Activated CD4-positive, alpha-beta memory T cell treated with anti-CD3 and anti-CD28 coated beads for 36 hours (primary cell): ENCODE results near the gene GMEB1. TPM values are rescaled to one million over a fixed set of nuclear protein-coding genes. Genes with fewer than 3 reads are reported as not detected.
A peak's percentile ranks its signal among the peaks of the same experiment; 100 is the strongest.
"Not testable (repeated sequence)": the region's sequence is repeated elsewhere in the genome, so short reads cannot be mapped to it uniquely, and the experiment has no call there.

Experiments
- CTCF ChIA-PET: fragments of 350-600 bp; sonication (Branson Sonifier 250); formaldehyde crosslinking; loops from one replicate; lab custom pipeline; 2021; ENCODE audit warnings: antibody characterized with exemption, inconsistent platforms; lab: Charles Lee
- POLR2A ChIA-PET: fragments of 350-600 bp; sonication (Branson Sonifier 250); formaldehyde crosslinking; loops from one replicate; lab custom pipeline; 2021; ENCODE audit warnings: antibody characterized with exemption; lab: Charles Lee
- DNase-seq: peaks from one replicate; pipeline ENCODE4 v3.0.0-alpha.2; 2020
- H3K27ac Mint-ChIP-seq: one replicate; pipeline ENCODE4 v1.8.0; 2021; ENCODE audit warnings: mixed read lengths
- H3K27me3 Mint-ChIP-seq: one replicate; pipeline ENCODE4 v1.8.0; 2021; ENCODE audit warnings: mixed read lengths
- H3K36me3 Mint-ChIP-seq: one replicate; pipeline ENCODE4 v1.8.0; 2021; ENCODE audit warnings: mixed read lengths
- H3K4me1 Mint-ChIP-seq: one replicate; pipeline ENCODE4 v1.8.0; 2021; ENCODE audit warnings: low read depth, mixed read lengths
- H3K4me3 Mint-ChIP-seq: one replicate; pipeline ENCODE4 v1.8.0; 2021; ENCODE audit warnings: mild to moderate bottlenecking, mixed read lengths
- H3K9me3 Mint-ChIP-seq: one replicate; pipeline ENCODE4 v1.8.0; 2021; ENCODE audit warnings: mixed read lengths
- intact Hi-C: fragments of 100-400 bp; cut with micrococcal nuclease; formaldehyde crosslinking; loops from one replicate; pipeline ENCODE4 v1.15.1; 2023
- total RNA-seq, 2 experiments: library from RNA; stranded (reverse); gene quantifications; one replicate each; pipeline ENCODE4 v1.2.3, GENCODE V29; 2021

Gene GMEB1
- total RNA-seq, 2 experiments from 2014 or later = 21.4 to 22.6 TPM

GRCh38 chr1:28648008-28648473 lies 20.5 kb upstream of the GMEB1 start:
- Mint-ChIP-seq H3K27ac (peak overlapping the region; percentile 99), H3K4me1 (peaks cover 27% of the 10 kb centered on the region), H3K4me3 (peak overlapping the region; percentile 93), H3K27me3 (no peaks in the 10 kb centered on the region), H3K36me3 (peaks cover 6% of the 10 kb centered on the region), H3K9me3 (no peaks in the 10 kb centered on the region)
- CTCF ChIA-PET = interaction anchor here (0.9 to 1.4 kb wide), 5 partner anchors 21 to 534 kb away, joined by 3 to 8 read pairs (median 3); partner anchors contain the start of genes SRSF4 and YTHDF2
- peak; percentile 94 for DNase-seq
- POLR2A ChIA-PET = interaction anchor here (0.5 to 5.2 kb wide), 26 partner anchors 7 to 879 kb away, joined by 3 to 120 read pairs (median 6); partner anchors contain the start of genes GMEB1, MED18, RAB42 and RCC1
- intact Hi-C loops = loop anchor here (1.0 to 10.0 kb wide), 5 partner anchors 20 to 401 kb away; partner anchors contain the start of genes GMEB1, TRNAU1AP and YTHDF2

DNA sequence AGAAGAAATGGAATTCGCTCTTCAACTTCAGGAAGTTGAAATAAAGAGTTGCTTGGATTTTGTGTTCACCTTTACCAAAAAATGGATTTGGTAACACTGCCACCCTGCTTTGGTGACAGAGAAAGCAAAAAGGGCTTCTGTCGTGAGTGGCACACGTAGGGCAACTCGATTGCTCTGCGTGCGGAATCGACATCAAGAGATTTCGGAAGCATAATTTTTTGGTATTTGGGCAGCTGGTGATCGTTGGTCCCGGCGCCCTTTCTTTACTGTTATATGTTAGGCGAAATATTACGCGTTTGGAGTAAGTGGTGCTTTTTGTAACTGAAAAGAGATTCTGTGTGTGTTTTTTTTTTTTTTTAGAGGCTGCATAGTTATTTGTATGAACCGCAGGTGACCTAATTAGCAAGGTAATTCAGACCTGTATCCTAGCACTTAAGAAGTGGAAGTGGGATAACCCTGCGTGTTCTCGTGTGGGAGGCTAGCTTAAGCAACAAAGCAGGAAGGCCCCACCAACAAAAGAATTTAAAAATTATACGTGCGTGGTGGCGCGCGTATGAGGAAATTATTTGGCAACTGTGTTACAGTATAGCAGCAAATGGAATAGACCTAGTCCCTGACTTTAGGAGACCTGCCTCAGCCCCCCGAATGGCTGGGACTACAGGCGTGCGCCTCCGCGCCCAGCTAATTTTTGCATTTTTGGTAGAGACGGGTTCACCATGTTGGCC lies 19.9 kb upstream of the GMEB1 start, which contains the start of gene RNU11:
Gene RNU11 (plus strand): TSS at position 127 of the 725 bp plus-strand sequence.
- intact Hi-C loops = loop anchor here (1.0 to 10.0 kb wide), 5 partner anchors 20 to 401 kb away; partner anchors contain the start of genes GMEB1, TRNAU1AP and YTHDF2
- peak; percentile 91 for DNase-seq
- peaks cover 27% of the 10 kb centered on the region for H3K4me1 Mint-ChIP-seq
- peaks cover 3% of the 10 kb centered on the region for H3K36me3 Mint-ChIP-seq
- H3K9me3 Mint-ChIP-seq = no peaks in the 10 kb centered on the region
- no peaks in the 10 kb centered on the region for H3K27me3 Mint-ChIP-seq
- CTCF ChIA-PET = interaction anchor here (0.6 to 1.4 kb wide), 5 partner anchors 11 to 534 kb away, joined by 3 to 8 read pairs (median 4); partner anchors contain the start of genes SRSF4 and YTHDF2
- POLR2A ChIA-PET = interaction anchor here (0.5 to 5.2 kb wide), 31 partner anchors 8 to 880 kb away, joined by 3 to 120 read pairs (median 4); partner anchors contain the start of genes ATP5IF1, GMEB1, MED18 and RAB42
- peak within 1 kb of the TSS; percentile 99 for H3K27ac Mint-ChIP-seq
- H3K4me3 Mint-ChIP-seq = peak within 1 kb of the TSS; percentile 93

DNA sequence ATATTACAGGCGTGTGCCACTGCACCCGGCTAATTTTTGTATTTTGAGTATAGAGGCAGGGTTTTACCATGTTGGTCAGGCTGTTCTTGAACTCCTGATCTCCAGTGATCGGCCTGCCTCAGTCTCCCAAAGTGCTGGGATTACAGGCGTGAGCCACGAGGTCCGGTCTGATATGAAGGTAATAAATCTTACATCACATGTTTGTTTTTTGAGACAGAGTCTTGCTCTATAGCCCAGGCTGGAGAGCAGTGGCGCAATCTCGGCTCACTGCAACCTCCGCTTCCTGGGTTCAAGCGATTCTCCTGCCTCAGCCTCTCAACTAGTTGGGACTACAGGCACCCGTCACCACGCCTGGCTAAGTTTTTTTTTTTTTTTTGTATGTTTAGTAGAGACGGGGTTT lies 15.5 kb upstream of the GMEB1 start:
- CTCF ChIA-PET, DNase-seq, H3K36me3 Mint-ChIP-seq, H3K4me3 Mint-ChIP-seq, H3K9me3 Mint-ChIP-seq, intact Hi-C loops, H3K27me3 Mint-ChIP-seq, POLR2A ChIA-PET, H3K27ac Mint-ChIP-seq, H3K4me1 Mint-ChIP-seq: not testable (repeated sequence)

DNA sequence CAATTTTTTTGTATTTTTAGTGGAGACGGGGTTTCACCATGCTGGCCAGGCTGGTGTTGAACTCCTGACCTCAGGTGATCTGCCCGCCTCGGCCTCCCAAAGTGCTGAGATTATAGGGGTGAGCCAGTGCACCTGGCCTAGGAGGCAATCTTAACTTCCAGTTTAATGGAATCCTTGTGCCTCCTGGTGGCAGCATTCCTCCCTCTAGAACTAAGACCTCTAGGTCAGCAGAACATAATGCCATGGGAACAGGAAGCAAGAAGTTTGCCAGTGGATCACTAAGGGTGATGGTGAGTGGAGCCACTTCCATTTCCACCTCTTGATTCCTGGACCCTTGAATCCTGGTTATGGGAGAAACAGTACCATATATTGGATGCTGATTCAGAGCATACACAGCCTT lies 14.7 kb upstream of the GMEB1 start:
- POLR2A ChIA-PET, H3K4me1 Mint-ChIP-seq, intact Hi-C loops, DNase-seq, CTCF ChIA-PET, H3K4me3 Mint-ChIP-seq, H3K9me3 Mint-ChIP-seq, H3K36me3 Mint-ChIP-seq, H3K27ac Mint-ChIP-seq, H3K27me3 Mint-ChIP-seq: not testable (repeated sequence)

GRCh38 chr1:28655448-28656311 lies 12.9 kb upstream of the GMEB1 start:
- H3K9me3 Mint-ChIP-seq, H3K36me3 Mint-ChIP-seq, H3K4me1 Mint-ChIP-seq, DNase-seq, intact Hi-C loops, CTCF ChIA-PET, POLR2A ChIA-PET, H3K4me3 Mint-ChIP-seq, H3K27me3 Mint-ChIP-seq, H3K27ac Mint-ChIP-seq: not testable (repeated sequence)

DNA sequence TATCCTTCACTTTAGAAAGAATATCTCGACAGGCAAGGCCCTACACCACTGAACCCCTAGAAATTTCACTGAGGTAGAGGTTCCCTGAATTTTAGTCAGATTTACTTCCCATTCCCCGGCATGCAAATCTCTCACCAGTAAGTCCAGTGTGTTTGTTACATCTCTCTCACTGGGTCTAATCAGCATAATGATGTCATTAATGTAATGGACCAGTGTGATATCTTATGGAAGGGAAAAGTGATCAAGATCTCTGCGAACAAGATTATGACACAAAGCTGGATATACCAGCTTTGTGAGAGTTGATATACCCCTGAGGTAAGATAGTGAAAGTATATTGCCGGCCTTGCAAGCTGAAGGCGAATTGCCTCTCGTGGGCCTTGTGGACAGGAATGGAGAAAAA lies 12.2 kb upstream of the GMEB1 start:
- no peaks in the 10 kb centered on the region for H3K4me1 Mint-ChIP-seq
- no peak for DNase-seq
- CTCF ChIA-PET = interaction anchor here (0.9 kb wide), 1 partner anchor 221 kb away, joined by 4 read pairs; no protein-coding TSS in a partner anchor
- H3K9me3 Mint-ChIP-seq = no peaks in the 10 kb centered on the region
- intact Hi-C loops = no loop called here
- POLR2A ChIA-PET = interaction anchor here (1.4 kb wide), 1 partner anchor 8 kb away, joined by 5 read pairs; the partner anchor contains the start of gene RNU11
- no peaks in the 10 kb centered on the region for H3K36me3 Mint-ChIP-seq
- H3K4me3 Mint-ChIP-seq = no peak overlapping the region
- no peaks in the 10 kb centered on the region for H3K27me3 Mint-ChIP-seq
- H3K27ac Mint-ChIP-seq = no peak overlapping the region

DNA sequence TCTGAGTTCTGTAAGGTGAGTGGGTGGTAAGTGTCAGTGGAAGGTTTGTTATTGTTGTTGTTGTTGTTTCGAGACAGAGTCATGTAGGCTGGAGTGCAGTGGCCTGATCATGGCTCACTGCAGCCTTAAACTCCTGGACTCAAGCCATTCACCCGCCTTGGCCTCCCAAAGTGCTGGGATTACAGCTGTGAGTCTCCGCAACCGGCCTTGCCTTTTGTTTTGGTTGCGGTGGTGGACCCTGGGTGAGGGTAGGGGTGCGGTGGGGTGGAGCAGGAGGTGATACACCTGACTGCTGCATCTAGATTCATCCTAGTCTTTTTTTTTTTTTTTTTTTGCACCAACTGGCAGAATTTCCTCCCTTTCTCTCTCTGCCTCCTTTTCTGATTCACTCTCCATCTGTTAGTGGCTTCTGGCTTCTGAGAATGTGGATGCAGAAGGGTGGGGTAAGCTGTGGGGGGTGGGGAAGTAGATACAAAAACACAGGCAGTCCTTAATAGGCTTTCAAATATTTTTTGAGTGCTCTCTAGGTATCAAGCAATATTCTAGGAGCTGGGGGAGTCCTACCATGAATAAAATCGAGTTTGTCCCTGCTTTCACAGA lies 4.6 kb upstream of the GMEB1 start:
- H3K27ac Mint-ChIP-seq = no peak overlapping the region
- H3K9me3 Mint-ChIP-seq = no peaks in the 10 kb centered on the region
- ChIA-PET CTCF (interaction anchor here (1.4 kb wide), 1 partner anchor 21 kb away, joined by 4 read pairs; the partner anchor contains the start of gene TAF12), POLR2A (interaction anchor here (2.3 kb wide), 1 partner anchor 16 kb away, joined by 11 read pairs; the partner anchor contains the start of gene RNU11)
- H3K36me3 Mint-ChIP-seq = no peaks in the 10 kb centered on the region
- no peak overlapping the region for H3K4me3 Mint-ChIP-seq
- intact Hi-C loops = no loop called here
- peaks cover 7% of the 10 kb centered on the region for H3K4me1 Mint-ChIP-seq
- H3K27me3 Mint-ChIP-seq = no peaks in the 10 kb centered on the region
- DNase-seq = no peak

- H3K27me3 Mint-ChIP-seq = no peaks in the 10 kb centered on the region
- no peaks in the 10 kb centered on the region for H3K36me3 Mint-ChIP-seq
- H3K4me3 Mint-ChIP-seq = no peak overlapping the region
- H3K4me1 Mint-ChIP-seq = peaks cover 11% of the 10 kb centered on the region
- no peak for DNase-seq
- CTCF ChIA-PET = no interaction called here
- POLR2A ChIA-PET = interaction anchor here (5.5 kb wide), 1 partner anchor 18 kb away, joined by 120 read pairs; the partner anchor contains the start of gene RNU11
- intact Hi-C loops = no loop called here
- peak overlapping the region; percentile 23 for H3K27ac Mint-ChIP-seq
- H3K9me3 Mint-ChIP-seq = no peaks in the 10 kb centered on the region
These were observed 1.8 kb upstream of the GMEB1 start for GRCh38 chr1:28666806-28667205.

GRCh38 chr1:28668956-28669723 lies 556 bp downstream of the GMEB1 start:
- CTCF ChIA-PET = interaction anchor here (0.8 to 2.8 kb wide), 5 partner anchors 20 to 208 kb away, joined by 3 to 12 read pairs (median 4); partner anchors contain the start of genes RNU11, TAF12 and YTHDF2
- POLR2A ChIA-PET = interaction anchor here (0.5 to 5.5 kb wide), 14 partner anchors 8 to 512 kb away, joined by 3 to 120 read pairs (median 6); partner anchors contain the start of genes RCC1, RNU11, SRSF4 and TAF12
- Mint-ChIP-seq H3K4me3 (peak overlapping the region; percentile 95), H3K27ac (peak overlapping the region; percentile 99), H3K36me3 (no peaks in the 10 kb centered on the region), H3K9me3 (no peaks in the 10 kb centered on the region), H3K4me1 (peaks cover 12% of the 10 kb centered on the region), H3K27me3 (no peaks in the 10 kb centered on the region)
- peak; percentile 55 for DNase-seq
- intact Hi-C loops = loop anchor here (1.0 to 2.0 kb wide), 4 partner anchors 21 to 512 kb away; partner anchors contain the start of genes RNU11, SRSF4 and TAF12

DNA sequence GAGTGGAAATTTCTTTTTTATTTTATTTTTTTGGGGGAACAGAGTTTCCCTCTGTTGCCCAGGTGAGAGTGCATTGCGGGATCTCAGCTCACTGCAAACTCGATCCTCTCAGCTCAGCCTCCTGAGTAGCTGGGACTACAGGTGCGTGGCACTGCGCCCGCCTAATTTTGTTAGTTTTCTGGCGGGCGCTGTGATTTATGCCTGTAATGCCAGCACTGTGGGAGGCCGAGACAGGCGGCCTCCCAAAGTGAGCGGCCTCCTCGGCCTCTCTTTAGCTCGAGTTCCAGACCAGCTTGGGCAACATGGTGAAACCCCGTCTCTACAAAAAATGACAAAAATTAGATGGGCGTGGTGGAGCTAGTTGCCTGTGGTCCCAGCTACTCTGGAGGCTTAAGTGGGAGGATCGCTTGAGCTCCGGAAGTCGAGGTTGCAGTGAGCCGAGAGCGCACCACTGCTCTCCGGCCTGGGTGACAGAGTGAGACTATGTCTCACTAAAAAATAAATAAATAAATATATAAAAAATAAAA lies 2.7 kb downstream of the GMEB1 start:
- H3K9me3 Mint-ChIP-seq = no peaks in the 10 kb centered on the region
- intact Hi-C loops = no loop called here
- DNase-seq = no peak
- H3K27ac Mint-ChIP-seq = no peak overlapping the region
- no peaks in the 10 kb centered on the region for H3K36me3 Mint-ChIP-seq
- H3K4me1 Mint-ChIP-seq = peaks cover 10% of the 10 kb centered on the region
- no peak overlapping the region for H3K4me3 Mint-ChIP-seq
- no peaks in the 10 kb centered on the region for H3K27me3 Mint-ChIP-seq
- POLR2A ChIA-PET = interaction anchor here (0.6 to 1.4 kb wide), 3 partner anchors 23 to 64 kb away, joined by 3 to 9 read pairs (median 5); partner anchors contain the start of genes RNU11 and TAF12
- CTCF ChIA-PET = interaction anchor here (1.0 to 2.2 kb wide), 3 partner anchors 65 to 206 kb away, joined by 3 to 10 read pairs (median 7); partner anchors contain the start of gene YTHDF2
